DOHH2 (cell line): Measurements from ENCODE around the gene MRPS18A.

Experiments
- EZH2phosphoT487 ChIP-seq: fragments of 200-600 bp; sonication (generic); IDR thresholded peaks from 2 replicates; pipeline ENCODE4 v1.6.1; 2017; ENCODE audit warnings: borderline replicate concordance, mild to moderate bottlenecking, antibody characterized with exemption, low read length, moderate library complexity, mixed read lengths
- TF ChIP-seq, protein P1 (sequence below): fragments of 200-600 bp; sonication (generic); IDR thresholded peaks from one replicate; pipeline ENCODE4 v1.5.1; 2014; ENCODE audit warnings: antibody characterized with exemption, mild to moderate bottlenecking, low read depth, low read length; ENCODE audit not compliant: poor library complexity, severe bottlenecking

DNA sequence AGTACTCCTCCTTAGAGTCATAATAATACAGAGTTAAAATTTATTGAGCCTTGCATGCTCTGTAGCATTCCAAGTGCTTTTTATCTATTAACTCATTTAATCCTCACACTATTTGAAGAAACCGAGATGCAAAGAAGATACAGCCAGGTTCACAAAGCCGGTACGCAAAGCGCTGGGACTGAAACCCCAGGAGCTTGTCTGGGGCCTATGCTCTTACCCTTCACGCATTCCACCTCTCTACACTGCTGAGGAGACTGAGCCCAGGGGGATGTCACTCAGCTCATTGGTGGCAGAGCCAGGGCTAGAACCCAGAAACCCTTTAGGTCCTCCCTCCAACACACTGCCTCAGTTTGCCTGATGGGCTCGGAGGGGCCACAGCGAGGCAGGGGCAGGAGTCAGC lies 19.7 kb upstream of the MRPS18A start:
- TF ChIP-seq, protein P1, sequence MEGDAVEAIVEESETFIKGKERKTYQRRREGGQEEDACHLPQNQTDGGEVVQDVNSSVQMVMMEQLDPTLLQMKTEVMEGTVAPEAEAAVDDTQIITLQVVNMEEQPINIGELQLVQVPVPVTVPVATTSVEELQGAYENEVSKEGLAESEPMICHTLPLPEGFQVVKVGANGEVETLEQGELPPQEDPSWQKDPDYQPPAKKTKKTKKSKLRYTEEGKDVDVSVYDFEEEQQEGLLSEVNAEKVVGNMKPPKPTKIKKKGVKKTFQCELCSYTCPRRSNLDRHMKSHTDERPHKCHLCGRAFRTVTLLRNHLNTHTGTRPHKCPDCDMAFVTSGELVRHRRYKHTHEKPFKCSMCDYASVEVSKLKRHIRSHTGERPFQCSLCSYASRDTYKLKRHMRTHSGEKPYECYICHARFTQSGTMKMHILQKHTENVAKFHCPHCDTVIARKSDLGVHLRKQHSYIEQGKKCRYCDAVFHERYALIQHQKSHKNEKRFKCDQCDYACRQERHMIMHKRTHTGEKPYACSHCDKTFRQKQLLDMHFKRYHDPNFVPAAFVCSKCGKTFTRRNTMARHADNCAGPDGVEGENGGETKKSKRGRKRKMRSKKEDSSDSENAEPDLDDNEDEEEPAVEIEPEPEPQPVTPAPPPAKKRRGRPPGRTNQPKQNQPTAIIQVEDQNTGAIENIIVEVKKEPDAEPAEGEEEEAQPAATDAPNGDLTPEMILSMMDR = no peak
- no peak for TF ChIP-seq EZH2phosphoT487
